ENCODE data around the gene MYO1H. TPM values are rescaled to one million over a fixed set of nuclear protein-coding genes. Genes with fewer than 3 reads are reported as not detected.

The MYO1H gene
- total RNA-seq, 2 experiments from 2014 or later: not detected

- H3K36me3 Mint-ChIP-seq: peaks cover 22% of the 10 kb centered on the region
- CTCF ChIA-PET: interaction anchor here (1.1 to 1.6 kb wide), 2 partner anchors 59 to 63 kb away, joined by 3 to 4 read pairs; no protein-coding TSS in a partner anchor
- no peaks in the 10 kb centered on the region for H3K9me3 Mint-ChIP-seq (ENCODE audit: low read depth)
- H3K4me1 Mint-ChIP-seq: peaks cover 7% of the 10 kb centered on the region
- H3K4me3 Mint-ChIP-seq: no peak overlapping the region
- ATAC-seq (no peak), DNase-seq (no peak)
- H3K27ac Mint-ChIP-seq: no peak overlapping the region
- H3K27me3 Mint-ChIP-seq: no peaks in the 10 kb centered on the region
Measured at GRCh38 chr12:109491671-109492070, 144.0 kb downstream of the MYO1H start.

DNA sequence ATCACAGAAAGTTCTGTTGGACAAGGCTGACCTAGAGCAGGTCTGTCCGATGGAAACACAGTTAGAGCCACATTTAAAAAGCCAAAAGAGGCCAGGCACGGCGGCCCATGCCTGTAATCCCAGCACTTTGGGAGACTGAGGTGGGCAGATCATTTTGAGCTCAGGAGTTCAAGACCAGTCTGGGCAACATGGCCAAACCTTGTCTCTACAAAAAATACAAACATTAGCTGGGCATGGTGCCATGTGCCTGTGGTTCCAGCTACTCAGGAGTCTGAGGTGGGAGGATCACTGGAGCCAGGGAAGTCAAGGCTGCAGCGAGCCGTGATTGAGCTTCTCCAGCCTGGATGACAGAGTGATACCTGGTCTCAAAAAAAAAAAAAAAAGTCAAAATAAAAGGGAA lies 144.7 kb downstream of the MYO1H start:
- Mint-ChIP-seq H3K27me3 (no peaks in the 10 kb centered on the region), H3K27ac (no peak overlapping the region), H3K4me1 (peaks cover 8% of the 10 kb centered on the region), H3K9me3 (ENCODE audit: low read depth) (no peaks in the 10 kb centered on the region), H3K4me3 (no peak overlapping the region), H3K36me3 (peaks cover 20% of the 10 kb centered on the region)
- no peak for ATAC-seq
- DNase-seq: no peak
- CTCF ChIA-PET: interaction anchor here (1.1 kb wide), 1 partner anchor 59 kb away, joined by 3 read pairs; no protein-coding TSS in a partner anchor

GRCh38 chr12:109493090-109493489 lies 145.4 kb downstream of the MYO1H start:
- Mint-ChIP-seq H3K36me3 (peaks cover 22% of the 10 kb centered on the region), H3K4me1 (peaks cover 14% of the 10 kb centered on the region), H3K27me3 (no peaks in the 10 kb centered on the region), H3K4me3 (no peak overlapping the region), H3K27ac (no peak overlapping the region), H3K9me3 (ENCODE audit: low read depth) (no peaks in the 10 kb centered on the region)
- CTCF ChIA-PET: no interaction called here
- ATAC-seq (no peak), DNase-seq (no peak)

DNA sequence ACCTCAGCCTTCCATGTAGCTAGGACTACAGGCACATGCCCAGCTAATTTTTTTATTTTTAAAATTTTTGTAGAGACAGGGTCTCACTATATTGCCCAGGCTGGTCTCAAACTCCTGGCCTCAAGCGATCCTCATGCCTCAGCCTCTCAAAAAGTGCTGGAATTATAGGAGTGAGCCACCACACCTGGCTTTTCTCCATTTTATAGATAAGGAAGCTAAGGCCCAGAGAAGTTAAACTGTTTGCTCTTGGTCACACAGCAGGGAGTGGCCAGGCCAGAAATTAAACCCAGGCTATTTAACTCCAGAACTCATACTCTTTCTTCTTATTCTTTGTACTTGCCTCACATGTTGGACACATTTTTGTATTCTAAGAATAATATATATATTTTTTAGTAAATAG lies 146.2 kb downstream of the MYO1H start:
- H3K9me3 Mint-ChIP-seq (ENCODE audit: low read depth): no peaks in the 10 kb centered on the region
- H3K4me1 Mint-ChIP-seq: peaks cover 14% of the 10 kb centered on the region
- CTCF ChIA-PET: interaction anchor here (2.1 kb wide), 1 partner anchor 66 kb away, joined by 8 read pairs; no protein-coding TSS in a partner anchor
- no peak for ATAC-seq
- no peak overlapping the region for H3K4me3 Mint-ChIP-seq
- peaks cover 26% of the 10 kb centered on the region for H3K36me3 Mint-ChIP-seq
- DNase-seq: no peak
- H3K27ac Mint-ChIP-seq: no peak overlapping the region
- no peaks in the 10 kb centered on the region for H3K27me3 Mint-ChIP-seq

- Mint-ChIP-seq H3K9me3 (ENCODE audit: low read depth) (no peaks in the 10 kb centered on the region), H3K4me1 (peaks cover 14% of the 10 kb centered on the region), H3K27ac (no peak overlapping the region), H3K27me3 (no peaks in the 10 kb centered on the region), H3K4me3 (no peak overlapping the region), H3K36me3 (peaks cover 25% of the 10 kb centered on the region)
- ATAC-seq: no peak
- CTCF ChIA-PET: interaction anchor here (2.1 kb wide), 1 partner anchor 66 kb away, joined by 8 read pairs; no protein-coding TSS in a partner anchor
- no peak for DNase-seq
Measured at GRCh38 chr12:109494348-109494881, 146.7 kb downstream of the MYO1H start.

GRCh38 chr12:109495012-109495411 lies 147.3 kb downstream of the MYO1H start:
- ATAC-seq (no peak), DNase-seq (no peak)
- CTCF ChIA-PET: interaction anchor here (2.1 kb wide), 1 partner anchor 67 kb away, joined by 8 read pairs; no protein-coding TSS in a partner anchor
- no peaks in the 10 kb centered on the region for H3K9me3 Mint-ChIP-seq (ENCODE audit: low read depth)
- no peak overlapping the region for H3K4me3 Mint-ChIP-seq
- H3K27ac Mint-ChIP-seq: peak overlapping the region; percentile 29
- H3K36me3 Mint-ChIP-seq: peaks cover 24% of the 10 kb centered on the region
- no peaks in the 10 kb centered on the region for H3K27me3 Mint-ChIP-seq
- H3K4me1 Mint-ChIP-seq: peaks cover 14% of the 10 kb centered on the region

DNA sequence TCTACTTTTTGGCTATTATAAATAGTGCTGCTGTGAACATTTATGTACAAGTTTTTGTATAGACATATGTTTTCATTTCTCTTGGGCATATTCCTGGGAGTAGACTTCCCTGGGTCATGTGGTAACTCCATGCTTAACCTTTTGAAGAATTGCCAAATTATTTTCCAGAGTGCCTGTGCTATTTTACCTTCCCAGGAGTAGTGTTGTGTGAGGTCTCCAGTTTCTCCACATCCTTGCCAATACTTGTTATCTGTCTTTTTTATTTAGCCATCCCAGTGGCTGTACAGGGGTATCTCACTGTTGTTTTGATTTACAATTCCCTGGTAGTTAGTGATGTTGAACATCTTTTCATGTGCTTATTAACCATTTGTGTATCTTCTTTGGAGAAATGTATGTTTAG lies 148.6 kb downstream of the MYO1H start:
- H3K36me3 Mint-ChIP-seq: peaks cover 24% of the 10 kb centered on the region
- DNase-seq: no peak
- no peaks in the 10 kb centered on the region for H3K9me3 Mint-ChIP-seq (ENCODE audit: low read depth)
- peaks cover 14% of the 10 kb centered on the region for H3K4me1 Mint-ChIP-seq
- no peaks in the 10 kb centered on the region for H3K27me3 Mint-ChIP-seq
- CTCF ChIA-PET: no interaction called here
- no peak for ATAC-seq
- H3K4me3 Mint-ChIP-seq: no peak overlapping the region
- H3K27ac Mint-ChIP-seq: no peak overlapping the region

- H3K27ac Mint-ChIP-seq: no peak overlapping the region
- peaks cover 14% of the 10 kb centered on the region for H3K4me1 Mint-ChIP-seq
- CTCF ChIA-PET: no interaction called here
- H3K4me3 Mint-ChIP-seq: no peak overlapping the region
- no peak for DNase-seq
- H3K9me3 Mint-ChIP-seq (ENCODE audit: low read depth): no peaks in the 10 kb centered on the region
- no peak for ATAC-seq
- H3K36me3 Mint-ChIP-seq: peaks cover 26% of the 10 kb centered on the region
- H3K27me3 Mint-ChIP-seq: no peaks in the 10 kb centered on the region
Measured at GRCh38 chr12:109497675-109498074, 150.0 kb downstream of the MYO1H start.

Other genes with a start within 250 kb of the MYO1H start
- gene ACACB, start 231.3 kb upstream of the MYO1H start, total RNA-seq: 10 to 100 TPM; 10.4 to 15.1 TPM
- not detected for gene FOXN4, start 38.6 kb upstream of the MYO1H start, total RNA-seq
- 10 to 100 TPM; 27.2 to 43.2 TPM for gene KCTD10, start 129.4 kb downstream of the MYO1H start, total RNA-seq
- gene UBE3B, start 129.7 kb downstream of the MYO1H start, total RNA-seq: 10 to 100 TPM; 36.6 to 39.0 TPM
- 10 to 100 TPM; 35.4 to 40.9 TPM for gene MMAB, start 225.6 kb downstream of the MYO1H start, total RNA-seq
- 10 to 100 TPM; 21.7 to 27.4 TPM for gene MVK, start 225.9 kb downstream of the MYO1H start, total RNA-seq

Measured in activated CD8-positive, alpha-beta memory T cell treated with anti-CD3 and anti-CD28 coated beads, Interleukin-2, amount 10 ng/mL, durations not matched to agents 7 days and 5 days (primary cell).